Endothelial cell of umbilical vein (primary cell): ENCODE data around the gene SLC35F5. TPM values are rescaled to one million over a fixed set of nuclear protein-coding genes. Genes with fewer than 3 reads are reported as not detected.

ENCODE experiments used
- BruUV-seq: library from RNA; stranded (reverse); fragments of 400-500 nt; replicated peaks from 2 replicates; lab custom pipeline; 2021; lab: Mats Ljungman, UMichigan
- CTCF ChIA-PET: fragments of 300-600, 350-600 bp; sonication (Branson Sonifier 250); formaldehyde crosslinking; loops from one replicate; lab custom pipeline; 2021; ENCODE audit warnings: antibody characterized with exemption, inconsistent platforms; lab: Charles Lee
- POLR2A ChIA-PET: fragments of 300-600, 350-600 bp; sonication (Branson Sonifier 250); formaldehyde crosslinking; loops from one replicate; lab custom pipeline; 2021; ENCODE audit warnings: antibody characterized with exemption, inconsistent platforms; lab: Charles Lee
- DNase-seq: peaks from one replicate; pipeline ENCODE4 v3.0.0-alpha.2; 2011; ENCODE audit warnings: low read depth, low spot score
- FAIRE-seq: peaks from 2 replicates; lab custom pipeline; 2011; peaks lifted over from hg19 to GRCh38; lab: Jason Lieb, UNC
- H2AFZ ChIP-seq: 2 replicates; pipeline ENCODE4 v1.6.0; 2012; ENCODE audit warnings: low read depth, low read length, control low read depth, inconsistent platforms
- H3K27ac ChIP-seq: 2 replicates; pipeline ENCODE4 v1.5.1; 2011; ENCODE audit warnings: low read depth, mild to moderate bottlenecking, control low read depth, low read length, moderate library complexity; ENCODE audit not compliant: insufficient read depth
- H3K27me3 ChIP-seq, 2 experiments: 2 replicates each; pipeline versions ENCODE4 v1.6.0 to v1.6.1; 2011; ENCODE audit warnings: low read length in 2 of 2, mixed read lengths in 1 of 2; ENCODE audit not compliant: control insufficient read depth in 2 of 2, insufficient read depth in 2 of 2
- H3K36me3 ChIP-seq, 2 experiments: 2 replicates in 1 of 2; 3 replicates in 1 of 2; pipeline ENCODE4 v1.5.1; 2011; ENCODE audit warnings: low read length in 2 of 2, mild to moderate bottlenecking in 1 of 2, moderate library complexity in 1 of 2; ENCODE audit not compliant: control insufficient read depth in 2 of 2, insufficient read depth in 2 of 2; ENCODE audit errors: extremely low read depth in 1 of 2
- H3K4me1 ChIP-seq: 3 replicates; pipeline ENCODE4 v1.5.1; 2011; ENCODE audit warnings: mild to moderate bottlenecking, low read length; ENCODE audit not compliant: control insufficient read depth, insufficient read depth; ENCODE audit errors: extremely low read depth
- H3K4me2 ChIP-seq: 2 replicates; pipeline ENCODE4 v1.6.1; 2011; ENCODE audit warnings: low read length, control low read depth, mixed read lengths; ENCODE audit not compliant: insufficient read depth
- H3K4me3 ChIP-seq, 3 experiments: fragments of 200-600 bp in 1 of 3; sonication (generic), shearing (Covaris generic) in 1 of 3; replicated peaks in 1 of 3; 2 replicates each; pipeline ENCODE4 v1.5.1; 2011 to 2016; ENCODE audit warnings: control low read depth in 3 of 3, low read length in 3 of 3, mild to moderate bottlenecking in 2 of 3, inconsistent platforms in 1 of 3, low read depth in 1 of 3, moderate library complexity in 1 of 3; ENCODE audit not compliant: insufficient read depth in 1 of 3
- H3K79me2 ChIP-seq: 2 replicates; pipeline ENCODE4 v1.6.0; 2012; ENCODE audit warnings: low read length, inconsistent platforms; ENCODE audit not compliant: control insufficient read depth, insufficient read depth
- H3K9ac ChIP-seq: replicated peaks from 2 replicates; pipeline ENCODE3; 2011; ENCODE audit warnings: low read length, control low read depth; ENCODE audit not compliant: insufficient read depth; ENCODE audit errors: extremely low read depth
- H3K9me1 ChIP-seq: replicated peaks from 3 replicates; pipeline ENCODE4 v1.6.0; 2011; ENCODE audit warnings: mild to moderate bottlenecking, low read length; ENCODE audit not compliant: control insufficient read depth, insufficient read depth; ENCODE audit errors: extremely low read depth
- H3K9me3 ChIP-seq: replicated peaks from 2 replicates; pipeline ENCODE4 v1.5.1; 2012; ENCODE audit warnings: low read length, inconsistent platforms; ENCODE audit not compliant: control insufficient read depth, insufficient read depth
- H4K20me1 ChIP-seq: replicated peaks from 2 replicates; pipeline ENCODE3; 2011; ENCODE audit warnings: mild to moderate bottlenecking, low read length; ENCODE audit not compliant: control insufficient read depth, insufficient read depth; ENCODE audit errors: extremely low read depth
- EZH2 ChIP-seq: IDR thresholded peaks from 2 replicates; pipeline ENCODE4 v1.6.1; 2012; ENCODE audit warnings: borderline replicate concordance, low read depth, mild to moderate bottlenecking, moderate library complexity, low read length, inconsistent platforms; ENCODE audit not compliant: severe bottlenecking
- FOS ChIP-seq: IDR thresholded peaks from 2 replicates; pipeline ENCODE4 v1.6.1; 2011; ENCODE audit warnings: mild to moderate bottlenecking, low read length, moderate library complexity, borderline replicate concordance; ENCODE audit not compliant: insufficient read depth
- GATA2 ChIP-seq: IDR thresholded peaks from 2 replicates; pipeline ENCODE4 v1.7.0; 2011; ENCODE audit warnings: low read depth, mild to moderate bottlenecking, moderate library complexity, mixed read lengths, low read length; ENCODE audit not compliant: insufficient read length, insufficient read depth
- JUN ChIP-seq: IDR thresholded peaks from 2 replicates; pipeline ENCODE4 v1.6.1; 2011; ENCODE audit warnings: borderline replicate concordance, low read depth; ENCODE audit not compliant: insufficient read length, insufficient read depth
- MYC ChIP-seq: IDR thresholded peaks from one replicate; pipeline ENCODE4 v1.6.1; 2011; ENCODE audit warnings: mild to moderate bottlenecking, low read depth, low read length
- POLR2A ChIP-seq: IDR thresholded peaks from 2 replicates; pipeline ENCODE4 v1.6.1; 2012; ENCODE audit warnings: low read depth, mild to moderate bottlenecking, control low read depth, low read length
- POLR2AphosphoS5 ChIP-seq: IDR thresholded peaks from 2 replicates; pipeline ENCODE4 v1.6.1; 2012; ENCODE audit warnings: low read depth, mild to moderate bottlenecking, control low read depth, low read length, moderate library complexity; ENCODE audit not compliant: insufficient read depth
- dilution Hi-C: fragments of 300-500 bp; cut with MboI; formaldehyde crosslinking; loops from one replicate; pipeline ENCODE4 v1.15.0; 2019; ENCODE audit warnings: low sequenced_read_pairs; ENCODE audit not compliant: extremely low pct_ligation_motif_present
- intact Hi-C: fragments of 100-400 bp; cut with micrococcal nuclease; formaldehyde crosslinking; loops from one replicate; pipeline ENCODE4 v1.10.0; 2022
- polyA plus RNA-seq, 4 experiments: library from polyadenylated mRNA; depleted of rRNA in 3 of 4; stranded (reverse) in 3 of 4; unstranded in 1 of 4; fragments of >200 nt; gene quantifications; 2 replicates each; pipeline versions ENCODE4 v1.2.1 to v1.2.3, GENCODE V29; 2011 to 2012; ENCODE audit warnings: missing spikeins in 1 of 4
- total RNA-seq: library from RNA; stranded (reverse); gene quantifications from 2 replicates; pipeline ENCODE4 v1.2.3, GENCODE V29; 2021
- TF ChIP-seq, protein P1 (sequence below): IDR thresholded peaks from 2 replicates; pipeline ENCODE4 v1.6.1; 2011; ENCODE audit not compliant: insufficient read depth, insufficient read length
- TF ChIP-seq, protein P2 (sequence below), 2 donors: IDR thresholded peaks; 1 replicate in 1 of 2; 2 replicates in 1 of 2; pipeline ENCODE4 v1.5.1; 2011; ENCODE audit warnings: low read length in 2 of 2, mild to moderate bottlenecking in 2 of 2, moderate library complexity in 2 of 2, control low read depth in 1 of 2, inconsistent platforms in 1 of 2, low read depth in 1 of 2; ENCODE audit not compliant: insufficient read depth in 1 of 2; ENCODE audit errors: extremely low read depth in 1 of 2

The SLC35F5 gene
- total and polyA plus RNA-seq, 2 donors (not counting 3 experiments of a cell fraction or from before 2014, with no cell fraction given) = 22.4 to 51.1 TPM

DNA sequence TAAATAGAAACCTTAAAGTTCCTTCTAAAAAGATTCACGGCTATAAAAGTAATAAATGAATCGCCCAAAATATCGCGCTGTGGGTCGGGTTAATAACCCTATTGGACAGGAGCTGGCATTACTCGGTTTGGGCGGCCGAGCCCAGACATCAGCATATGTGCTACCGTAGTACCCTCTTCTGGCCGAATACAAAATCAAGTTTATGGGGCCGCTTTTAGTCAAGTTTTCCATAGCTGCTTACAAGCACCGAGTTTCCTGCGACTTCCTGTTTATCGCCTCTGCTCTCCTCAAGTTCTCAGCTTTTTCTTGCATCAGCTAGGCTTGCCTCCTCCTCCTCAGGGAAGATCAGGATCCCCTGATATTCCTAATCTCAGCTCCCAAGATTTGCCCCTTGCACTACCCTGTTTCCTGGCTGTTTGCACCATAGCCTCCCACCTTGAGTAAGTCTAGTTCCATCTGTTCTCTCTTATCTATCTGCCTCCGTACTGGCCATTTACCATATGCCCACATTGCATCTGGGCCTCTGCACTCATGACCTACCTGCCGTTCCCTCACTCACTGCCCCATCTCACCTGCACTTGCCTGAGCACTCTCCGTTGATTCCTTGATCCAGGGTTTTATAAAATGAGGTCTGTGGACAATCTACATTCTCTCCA is 56.1 kb downstream of the SLC35F5 start:
- H3K4me1 ChIP-seq = no peaks in the 10 kb centered on the region
- H3K27ac ChIP-seq = no peak overlapping the region
- no peak overlapping the region for H3K9ac ChIP-seq
- dilution Hi-C loops (no loop called here), intact Hi-C loops (no loop called here)
- H3K4me3 ChIP-seq = no peak overlapping the region
- no peaks in the 10 kb centered on the region for H3K79me2 ChIP-seq
- H3K9me1 ChIP-seq = no peaks in the 10 kb centered on the region
- no peaks in the 10 kb centered on the region for H3K27me3 ChIP-seq
- H3K9me3 ChIP-seq = no peaks in the 10 kb centered on the region
- ChIA-PET POLR2A (no interaction called here), CTCF (no interaction called here)
- H3K4me2 ChIP-seq = no peak overlapping the region
- no TSS peak for BruUV-seq
- DNase-seq = no peak
- H2AFZ ChIP-seq = no peak overlapping the region
- no peaks in the 10 kb centered on the region for H4K20me1 ChIP-seq
- TF ChIP-seq, protein P1, sequence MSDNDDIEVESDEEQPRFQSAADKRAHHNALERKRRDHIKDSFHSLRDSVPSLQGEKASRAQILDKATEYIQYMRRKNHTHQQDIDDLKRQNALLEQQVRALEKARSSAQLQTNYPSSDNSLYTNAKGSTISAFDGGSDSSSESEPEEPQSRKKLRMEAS = no peak
- TF ChIP-seq POLR2A (no peak), JUN (no peak), POLR2AphosphoS5 (no peak), FOS (no peak), GATA2 (no peak), MYC (no peak), EZH2 (no peak)
- TF ChIP-seq, protein P2, sequence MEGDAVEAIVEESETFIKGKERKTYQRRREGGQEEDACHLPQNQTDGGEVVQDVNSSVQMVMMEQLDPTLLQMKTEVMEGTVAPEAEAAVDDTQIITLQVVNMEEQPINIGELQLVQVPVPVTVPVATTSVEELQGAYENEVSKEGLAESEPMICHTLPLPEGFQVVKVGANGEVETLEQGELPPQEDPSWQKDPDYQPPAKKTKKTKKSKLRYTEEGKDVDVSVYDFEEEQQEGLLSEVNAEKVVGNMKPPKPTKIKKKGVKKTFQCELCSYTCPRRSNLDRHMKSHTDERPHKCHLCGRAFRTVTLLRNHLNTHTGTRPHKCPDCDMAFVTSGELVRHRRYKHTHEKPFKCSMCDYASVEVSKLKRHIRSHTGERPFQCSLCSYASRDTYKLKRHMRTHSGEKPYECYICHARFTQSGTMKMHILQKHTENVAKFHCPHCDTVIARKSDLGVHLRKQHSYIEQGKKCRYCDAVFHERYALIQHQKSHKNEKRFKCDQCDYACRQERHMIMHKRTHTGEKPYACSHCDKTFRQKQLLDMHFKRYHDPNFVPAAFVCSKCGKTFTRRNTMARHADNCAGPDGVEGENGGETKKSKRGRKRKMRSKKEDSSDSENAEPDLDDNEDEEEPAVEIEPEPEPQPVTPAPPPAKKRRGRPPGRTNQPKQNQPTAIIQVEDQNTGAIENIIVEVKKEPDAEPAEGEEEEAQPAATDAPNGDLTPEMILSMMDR (IDR thresholded peaks at IDR 0.05; ENCODE audit: extremely low read depth in 1 of 2, insufficient read depth in 1 of 2, low read depth in 1 of 2, low read length in 2 of 2) = no peak
- FAIRE-seq = no peak
- peaks cover 0 to 2% of the 10 kb centered on the region in 2 experiments for H3K36me3 ChIP-seq
